ENCODE measurements around the gene ZFYVE28.
"Not testable (repeated sequence)": the region's sequence is repeated elsewhere in the genome, so short reads cannot be mapped to it uniquely, and the experiment has no call there.

ZFYVE28 gene

DNA sequence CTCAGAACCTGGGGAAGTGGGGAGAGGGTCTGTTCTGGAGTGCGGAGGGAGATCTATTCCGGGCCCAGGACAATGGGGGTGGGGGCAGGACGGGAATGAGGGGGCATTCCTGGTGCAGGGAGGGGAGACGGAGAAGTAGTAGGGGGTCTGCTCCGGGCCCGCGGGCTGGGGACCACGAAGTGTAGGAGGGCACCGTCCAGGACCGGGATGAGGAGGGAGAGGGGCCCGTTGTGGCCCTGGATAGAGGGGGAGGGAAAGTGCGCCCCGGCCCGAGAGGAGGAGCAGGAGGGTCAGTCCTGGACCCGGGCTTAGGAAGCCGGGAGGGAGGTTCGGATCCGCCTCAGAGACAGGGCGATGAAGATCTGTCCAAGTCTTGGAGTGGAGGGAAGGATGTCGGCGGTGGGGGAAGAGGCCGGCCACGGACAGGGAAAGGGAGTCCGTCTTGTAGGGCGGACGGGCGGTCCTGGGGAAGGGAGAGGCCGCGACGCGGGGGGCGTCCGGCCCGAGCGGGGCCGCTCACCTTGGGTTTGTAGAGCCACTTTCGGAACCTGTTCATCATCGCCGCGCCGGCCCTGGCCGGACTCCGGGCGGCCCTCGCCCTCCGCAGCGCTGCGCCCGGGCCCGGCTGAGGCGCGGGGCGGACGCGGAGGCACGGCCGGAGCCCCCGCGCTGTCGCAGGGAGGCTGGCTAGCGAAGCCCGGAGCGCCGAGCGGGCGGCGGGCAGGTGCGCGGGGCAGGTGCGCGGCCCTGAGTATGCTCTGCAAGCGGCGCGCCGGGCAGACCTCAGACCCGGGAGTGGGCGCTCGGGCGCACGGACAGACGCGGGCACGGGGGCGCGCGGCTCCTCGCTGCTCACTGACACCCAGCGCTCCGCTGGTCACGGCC is at the start of gene ZFYVE28:
Gene ZFYVE28, minus strand, starts transcription at position 881 of the 885 bp plus-strand sequence. Its CDS starts 322 bp downstream, at position 559.
- no peak for DNase-seq

GRCh38 chr4:2465544-2465943 is 47.1 kb upstream of the ZFYVE28 start:
- DNase-seq: not testable (repeated sequence)

DNA sequence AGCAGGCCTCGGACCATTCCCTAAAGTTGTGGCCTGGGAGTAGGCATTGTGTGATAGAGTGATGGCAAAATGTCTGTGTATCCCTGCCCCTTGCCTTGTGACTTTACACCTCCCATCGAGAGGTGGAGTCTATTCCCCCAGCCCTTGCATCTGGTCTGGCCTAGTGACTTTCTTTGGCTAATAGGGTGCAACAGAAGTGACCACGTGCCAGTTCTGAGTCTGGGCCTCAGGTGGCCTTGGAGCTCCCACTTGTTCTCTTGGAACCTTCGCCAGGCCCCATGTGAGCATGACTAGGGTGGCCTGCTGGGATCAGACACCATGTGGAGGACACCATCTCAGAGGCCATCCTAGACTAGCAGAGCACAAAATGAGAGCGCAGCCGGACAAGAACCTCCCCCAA is 46.6 kb upstream of the ZFYVE28 start:
- DNase-seq: no peak

DNA sequence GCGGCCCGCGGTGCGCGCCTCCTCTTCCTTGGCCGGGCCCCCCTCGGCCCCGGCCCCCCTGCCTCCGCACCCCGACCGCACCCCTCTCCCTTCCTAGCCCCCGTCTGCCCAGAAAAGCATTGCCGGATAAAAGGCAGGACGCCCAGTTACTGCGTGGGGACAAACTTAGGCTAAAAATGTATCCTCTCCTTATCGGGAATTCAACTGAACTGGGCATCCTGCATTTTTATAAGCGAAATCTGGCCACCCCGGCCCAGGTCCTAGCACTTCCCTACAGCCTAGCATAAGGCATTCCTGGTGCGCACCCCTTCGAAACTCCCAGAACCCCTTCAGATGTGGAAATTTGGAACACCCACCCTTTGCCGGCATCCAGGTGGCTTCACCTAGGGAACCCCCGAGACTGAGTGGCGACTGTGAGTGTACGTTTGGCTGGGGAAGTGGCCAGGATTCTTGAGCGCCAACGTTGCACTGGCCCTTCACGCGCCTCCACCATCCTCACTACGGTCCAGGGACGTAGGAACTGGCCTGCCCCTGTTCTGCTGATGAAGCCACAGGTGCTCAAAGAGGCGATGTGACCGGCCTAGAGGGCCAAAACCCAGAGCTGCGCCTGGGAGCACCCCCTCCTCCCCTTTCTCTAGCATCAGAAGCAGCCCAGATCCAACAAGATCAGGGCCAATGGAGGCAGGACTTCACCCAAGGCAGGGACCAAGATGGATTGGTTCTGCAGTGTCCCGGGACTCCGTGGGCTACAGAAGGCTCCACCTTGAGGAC is 44.7 kb upstream of the ZFYVE28 start:
- no peak for DNase-seq

DNA sequence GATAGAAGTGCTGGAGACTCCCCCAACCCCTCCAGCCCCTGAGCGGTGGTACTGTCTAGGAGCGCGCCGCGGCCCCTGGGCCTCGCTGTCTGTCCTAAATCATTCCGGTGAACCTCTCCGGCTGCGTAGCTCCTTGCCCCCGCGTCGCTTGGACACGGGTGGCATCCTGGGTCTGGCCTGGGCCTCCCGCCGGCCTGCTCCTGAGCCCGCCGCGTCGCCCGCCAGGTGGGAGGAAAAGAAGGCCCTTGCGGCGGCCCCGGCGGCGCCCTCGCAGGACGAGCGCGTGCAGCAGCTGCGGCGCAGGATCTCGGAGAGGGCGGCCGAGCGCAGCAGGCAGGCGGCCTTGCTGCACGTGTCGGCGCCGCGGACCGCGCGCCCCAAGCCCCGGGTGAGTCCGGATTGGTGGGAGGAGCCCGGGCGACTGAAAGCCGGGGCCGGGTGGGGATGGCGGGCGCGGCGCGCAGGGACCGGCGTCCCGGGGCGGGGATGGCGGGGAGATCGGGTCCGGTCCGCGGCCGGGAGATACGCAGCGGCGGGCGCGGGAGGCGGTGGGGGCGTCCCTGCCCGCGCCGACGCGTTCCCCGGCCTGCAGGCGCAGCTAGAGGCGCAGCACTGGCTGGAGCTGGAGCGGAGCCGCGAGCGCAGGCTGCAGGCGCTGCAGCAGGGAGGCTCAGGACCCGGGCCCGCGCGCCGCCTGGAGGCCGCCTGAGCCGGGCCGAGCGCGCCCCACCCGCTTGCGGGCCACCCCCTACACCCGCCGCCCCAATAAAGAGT is 44.0 kb upstream of the ZFYVE28 start:
- peak; percentile 43 for DNase-seq

- DNase-seq: no peak
Observed at GRCh38 chr4:2461246-2461960, 43.0 kb upstream of the ZFYVE28 start.

DNA sequence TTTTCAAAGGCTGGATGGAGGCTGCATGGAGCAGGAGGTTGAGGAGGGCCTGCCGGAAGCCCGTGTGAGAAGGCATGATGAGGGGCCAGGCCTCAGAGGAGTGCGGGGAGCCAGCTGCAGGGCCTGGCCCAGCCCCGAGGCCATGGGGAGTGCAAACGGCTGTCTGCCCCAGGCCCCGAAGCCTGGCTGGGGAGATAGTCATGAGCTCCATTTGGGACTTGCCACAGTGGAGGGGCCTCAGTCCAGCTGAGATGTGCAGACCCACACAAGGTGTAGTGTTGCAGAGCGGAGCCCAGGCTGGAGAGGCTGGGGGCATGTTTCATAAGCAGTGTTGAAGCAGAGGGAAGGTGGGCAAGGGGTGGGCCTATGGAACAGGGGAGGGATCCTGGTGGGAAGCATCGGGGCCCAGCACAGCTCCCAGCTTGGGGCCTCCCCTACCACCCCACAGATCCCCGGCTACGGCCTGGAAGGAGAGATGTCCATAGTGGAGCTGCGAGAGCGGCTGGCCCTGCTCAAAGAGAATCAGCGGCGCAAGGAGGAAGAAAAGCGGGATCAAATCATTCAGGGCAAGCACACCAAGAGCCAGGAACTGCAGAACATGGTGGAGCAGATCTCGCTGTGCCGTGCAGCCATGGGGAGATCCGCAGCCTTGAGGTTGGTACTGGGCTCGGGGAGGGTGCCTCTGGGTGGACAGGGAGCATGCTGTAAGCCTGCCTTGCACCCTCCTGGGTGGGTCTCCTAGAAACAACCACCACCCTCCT is 41.3 kb upstream of the ZFYVE28 start:
- no peak for DNase-seq

DNA sequence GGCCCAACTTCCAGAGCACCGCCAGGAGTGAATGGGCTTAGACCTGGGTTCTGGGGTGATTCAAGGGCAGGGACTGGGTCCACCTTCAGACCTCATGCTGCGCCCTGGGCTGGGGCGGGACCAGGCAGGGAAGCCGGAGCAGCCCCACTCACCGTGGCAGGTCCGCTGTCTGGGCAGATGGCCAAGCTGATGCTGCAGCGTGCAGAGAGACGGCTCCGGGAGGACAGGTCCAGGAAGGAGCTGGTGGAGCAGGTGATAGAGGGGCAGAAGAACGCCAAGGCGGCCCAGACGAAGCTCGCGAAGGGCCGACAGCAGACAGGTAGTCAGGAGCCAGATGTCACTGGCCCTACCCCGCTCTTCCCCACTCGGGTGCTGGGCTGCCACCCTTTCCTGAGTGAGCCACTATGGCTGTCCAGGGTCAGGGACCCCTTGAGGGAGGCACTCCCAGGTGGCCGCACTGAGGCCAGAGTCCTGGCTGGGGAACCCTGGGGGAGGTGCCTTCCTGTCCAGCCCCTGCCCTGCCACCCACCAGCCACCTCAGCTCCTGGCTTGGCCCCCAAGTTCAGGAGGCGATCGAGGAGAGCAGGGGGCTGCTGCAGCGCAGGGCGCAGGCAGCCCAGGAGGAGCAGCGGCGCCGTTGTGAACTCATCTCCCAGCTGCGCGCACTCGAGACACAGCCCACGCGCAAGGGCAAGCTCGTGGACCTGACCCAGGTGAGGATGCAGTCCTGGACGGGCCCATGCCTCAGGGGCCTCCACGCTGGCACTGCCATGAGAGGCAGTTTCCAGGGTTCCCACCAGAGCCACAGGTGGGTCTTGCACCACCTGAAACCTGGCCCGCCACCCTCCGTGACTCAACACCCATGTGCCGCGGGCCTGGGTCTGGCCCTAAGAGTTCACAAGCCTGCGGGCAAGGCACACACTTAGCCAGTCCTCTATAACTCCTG is 40.4 kb upstream of the ZFYVE28 start:
- DNase-seq: no peak

- DNase-seq: no peak
Observed at GRCh38 chr4:2457481-2458295, 39.2 kb upstream of the ZFYVE28 start.

GRCh38 chr4:2451821-2452785 is 33.7 kb upstream of the ZFYVE28 start:
- DNase-seq: no peak

DNA sequence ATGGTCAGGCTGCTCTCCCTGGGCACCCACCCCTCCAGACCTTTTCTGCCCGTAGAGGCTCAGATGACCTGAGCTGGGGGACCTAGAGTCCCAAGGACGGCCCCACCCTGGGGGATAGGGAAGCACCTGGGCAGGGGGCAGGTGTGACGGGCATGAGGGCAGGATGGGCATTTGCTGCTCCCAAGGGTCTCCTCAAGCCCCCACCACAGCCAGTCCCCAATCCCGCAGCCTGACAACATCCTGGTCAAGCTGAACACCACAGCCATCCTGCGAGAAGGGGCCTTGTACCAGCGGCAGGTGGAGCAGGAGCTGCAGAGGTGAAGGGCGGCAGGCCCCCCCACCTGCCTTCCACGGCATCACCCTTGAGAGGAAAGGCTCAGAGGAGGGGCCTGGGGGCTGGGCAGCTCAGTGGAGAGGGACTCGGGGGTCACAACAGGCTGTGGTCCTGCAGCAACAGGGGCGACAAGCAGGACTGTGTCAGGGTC is 32.6 kb upstream of the ZFYVE28 start:
- DNase-seq: no peak

DNA sequence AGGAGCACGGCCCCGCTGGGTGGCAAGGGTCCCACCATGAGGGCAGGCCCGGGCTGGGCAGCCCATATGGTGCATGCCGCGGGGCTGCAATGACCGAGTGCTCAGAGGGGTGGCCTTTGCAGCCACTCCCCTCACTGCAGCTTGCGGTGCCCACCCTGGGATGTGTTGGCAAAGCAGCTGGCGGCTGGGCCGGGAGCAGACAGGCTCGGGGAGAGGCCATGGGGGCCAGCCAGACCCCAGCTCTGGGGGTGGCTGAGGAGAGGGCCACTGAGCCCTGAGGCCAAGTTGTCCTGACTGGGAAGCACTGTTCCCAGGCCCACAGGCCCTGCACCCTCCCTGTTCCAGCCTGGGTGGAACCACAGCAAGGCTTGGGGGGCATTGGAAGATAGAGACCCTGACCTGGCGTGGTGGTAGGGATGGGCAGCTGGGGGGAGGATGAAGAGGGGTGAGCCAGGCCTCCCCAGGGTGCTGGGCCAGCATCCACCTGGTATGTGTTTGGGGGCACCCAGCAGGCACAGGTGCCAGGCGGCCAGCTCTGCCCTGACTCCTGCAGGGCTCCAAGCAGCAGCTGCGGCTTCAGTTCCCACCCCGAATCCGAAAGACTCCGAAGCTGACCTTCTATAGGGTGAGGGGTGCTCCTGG is 32.1 kb upstream of the ZFYVE28 start:
- no peak for DNase-seq

DNA sequence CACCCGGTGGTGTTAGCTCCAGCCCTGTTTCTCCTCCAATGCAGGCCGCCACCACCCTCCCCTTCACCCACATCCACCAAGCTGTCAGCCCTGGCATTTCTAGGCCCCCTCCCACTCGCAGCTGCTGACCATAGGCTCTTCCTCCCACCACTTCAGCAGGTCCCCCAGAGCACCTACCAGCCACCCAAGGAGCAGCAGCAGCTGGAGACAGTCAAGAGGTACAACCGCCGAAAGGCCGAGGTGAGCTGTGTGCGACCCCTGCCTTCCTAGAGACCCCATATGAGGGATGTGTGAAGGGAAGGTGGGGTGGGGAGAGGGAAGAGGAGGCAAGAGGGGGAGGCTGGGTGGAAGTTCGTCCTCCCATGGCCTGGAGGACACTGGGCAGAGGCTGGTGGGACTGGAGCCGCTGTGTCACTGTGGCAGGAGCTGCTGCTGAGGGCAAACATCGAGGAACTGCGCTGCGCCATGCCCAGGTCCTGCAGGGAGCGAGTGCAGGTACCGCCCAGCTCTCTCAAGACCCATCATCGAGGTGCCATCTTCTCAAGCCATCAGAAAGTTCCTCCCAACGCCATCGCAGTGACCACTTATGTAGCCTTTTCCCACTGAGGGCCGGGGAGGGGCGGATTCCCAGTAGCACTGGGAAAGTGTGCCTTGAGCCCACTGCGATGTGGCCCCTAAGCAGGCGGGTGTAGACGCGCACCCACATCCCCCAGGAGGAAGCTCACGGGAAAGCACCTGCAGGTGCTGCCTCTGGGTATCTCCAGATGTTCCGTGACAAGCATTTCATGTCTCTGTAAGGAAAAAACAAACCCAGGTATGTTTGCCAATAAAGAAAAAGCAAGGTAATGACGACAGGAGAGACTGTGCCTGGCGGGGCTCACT is 31.3 kb upstream of the ZFYVE28 start:
- DNase-seq: no peak

- DNase-seq: no peak
Observed at GRCh38 chr4:2449051-2449450, 30.6 kb upstream of the ZFYVE28 start.

GRCh38 chr4:2448589-2448988 is 30.1 kb upstream of the ZFYVE28 start:
- DNase-seq: no peak
